ENCODE results near the gene ADAMTSL3.
"Not testable (repeated sequence)": the region's sequence is repeated elsewhere in the genome, so short reads cannot be mapped to it uniquely, and the experiment has no call there.

ADAMTSL3 gene

GRCh38 chr15:83927704-83928391, 273.9 kb downstream of the ADAMTSL3 start:
- DNase-seq (ENCODE audit: low read depth), result no peak

GRCh38 chr15:83928392-83928734, 274.4 kb downstream of the ADAMTSL3 start:
- no peak for DNase-seq (ENCODE audit: low read depth)

GRCh38 chr15:83928878-83929418, 275.0 kb downstream of the ADAMTSL3 start:
- peak; percentile 39 for DNase-seq (ENCODE audit: low read depth)

- no peak for DNase-seq (ENCODE audit: low read depth)
These were observed 275.7 kb downstream of the ADAMTSL3 start for GRCh38 chr15:83929619-83930018.

- no peak for DNase-seq (ENCODE audit: low read depth)
These were observed 276.7 kb downstream of the ADAMTSL3 start for GRCh38 chr15:83930392-83931212.

GRCh38 chr15:83935774-83936173, 281.9 kb downstream of the ADAMTSL3 start:
- no peak for DNase-seq (ENCODE audit: low read depth)

GRCh38 chr15:83940136-83940535, 286.2 kb downstream of the ADAMTSL3 start:
- DNase-seq (ENCODE audit: low read depth), result no peak

GRCh38 chr15:83943043-83943442, 289.1 kb downstream of the ADAMTSL3 start:
- DNase-seq (ENCODE audit: low read depth), result no peak

GRCh38 chr15:83943849-83944404, 290.0 kb downstream of the ADAMTSL3 start:
- peak; percentile 97 for DNase-seq (ENCODE audit: low read depth)

GRCh38 chr15:83947156-83947555, 293.2 kb downstream of the ADAMTSL3 start:
- DNase-seq (ENCODE audit: low read depth), result no peak

GRCh38 chr15:83954506-83954905, 300.6 kb downstream of the ADAMTSL3 start:
- no peak for DNase-seq (ENCODE audit: low read depth)

GRCh38 chr15:83955806-83956265, 301.9 kb downstream of the ADAMTSL3 start:
- no peak for DNase-seq (ENCODE audit: low read depth)

GRCh38 chr15:83956887-83957286, 303.0 kb downstream of the ADAMTSL3 start:
- no peak for DNase-seq (ENCODE audit: low read depth)

GRCh38 chr15:83959477-83959876, 305.6 kb downstream of the ADAMTSL3 start:
- no peak for DNase-seq (ENCODE audit: low read depth)

- no peak for DNase-seq (ENCODE audit: low read depth)
These were observed 306.4 kb downstream of the ADAMTSL3 start for GRCh38 chr15:83960192-83960829.

GRCh38 chr15:83961311-83961710, 307.4 kb downstream of the ADAMTSL3 start:
- DNase-seq (ENCODE audit: low read depth), result no peak

GRCh38 chr15:83964967-83965366, 311.0 kb downstream of the ADAMTSL3 start:
- DNase-seq (ENCODE audit: low read depth), result not testable (repeated sequence)

- no peak for DNase-seq (ENCODE audit: low read depth)
These were observed 316.5 kb downstream of the ADAMTSL3 start for GRCh38 chr15:83970295-83970890.

GRCh38 chr15:83971992-83972391, 318.1 kb downstream of the ADAMTSL3 start:
- peak; percentile 82 for DNase-seq (ENCODE audit: low read depth)

- DNase-seq (ENCODE audit: low read depth), result no peak
These were observed 319.9 kb downstream of the ADAMTSL3 start for GRCh38 chr15:83973816-83974215.

- no peak for DNase-seq (ENCODE audit: low read depth)
These were observed 324.1 kb downstream of the ADAMTSL3 start for GRCh38 chr15:83977992-83978391.

GRCh38 chr15:83978588-83978987, 324.7 kb downstream of the ADAMTSL3 start:
- DNase-seq (ENCODE audit: low read depth), result no peak

Data from iris pigment epithelial cell (primary cell).